ENCODE measurements around the gene UBA6. TPM values are rescaled to one million over a fixed set of nuclear protein-coding genes. Genes with fewer than 3 reads are reported as not detected.

UBA6 gene
- 153 and 273 TPM in 2 replicates for total RNA-seq

DNA sequence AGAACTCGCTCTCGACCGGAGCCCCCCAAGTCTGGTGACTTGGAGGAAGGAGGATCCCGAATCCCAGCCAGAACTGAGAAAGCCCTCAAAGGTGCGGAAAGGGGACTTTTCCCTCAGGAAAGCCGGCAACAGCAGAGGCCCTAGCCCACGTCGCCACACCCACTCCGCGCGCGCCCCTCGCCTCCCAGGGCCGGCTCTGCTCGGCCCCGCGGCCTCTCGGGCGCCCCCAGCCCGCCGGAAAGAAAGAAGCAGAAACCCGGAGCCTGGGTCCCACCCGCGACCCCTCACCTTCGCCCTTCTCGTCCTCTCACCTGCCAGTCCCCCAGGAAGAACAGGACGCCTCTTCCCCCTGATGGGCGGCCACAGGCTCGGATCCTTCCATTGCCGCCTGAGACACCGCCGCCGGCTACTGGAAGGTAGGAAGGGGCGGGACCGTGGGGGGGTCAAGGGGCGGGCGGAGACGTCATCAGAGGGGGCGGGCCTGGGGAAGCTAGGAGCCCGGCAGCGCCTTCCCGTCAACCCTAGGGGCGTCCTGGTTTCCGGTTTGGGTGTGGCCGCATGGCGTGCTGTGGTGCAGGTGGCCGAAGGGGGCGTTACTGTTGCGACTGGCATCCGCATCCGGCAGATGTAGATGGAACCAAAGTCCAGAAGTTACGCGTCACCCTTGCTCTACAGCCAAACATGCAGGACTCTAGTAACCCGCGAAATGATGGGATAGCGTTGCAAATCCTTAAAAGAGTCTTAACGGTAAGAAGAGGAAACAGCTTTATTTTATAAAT is at the start of gene UBA6:
Gene UBA6, minus strand, starts transcription at position 418 of the 779 bp plus-strand sequence. Its CDS starts 36 bp downstream, at position 382.

Small RNA genes lying within 50 kb of the gene (small RNA-seq; reads per million reads assigned to genes)
- gene AC096720.1 (ENCODE audit: low replicate concordance) (not detected), gene RF00091 (ENCODE audit: low replicate concordance) (not detected)

Other genes with a start within 250 kb of the UBA6 start
- 9.4 and 22.6 TPM in 2 replicates for gene CENPC, start 155.7 kb downstream of the UBA6 start, total RNA-seq
- not detected in 2 replicates for gene STAP1, start 142.4 kb downstream of the UBA6 start, total RNA-seq
- not detected in 2 replicates for gene GNRHR, start 53.2 kb upstream of the UBA6 start, total RNA-seq
- not detected in 2 replicates for gene TMPRSS11D, start 182.8 kb upstream of the UBA6 start, total RNA-seq